ENCODE measurements around the gene KIF3B. TPM values are rescaled to one million over a fixed set of nuclear protein-coding genes. Genes with fewer than 3 reads are reported as not detected.
A peak's percentile ranks its signal among the peaks of the same experiment; 100 is the strongest.

KIF3B gene
- total and polyA plus RNA-seq, 2 donors (not counting 1 experiment from before 2014, with no cell fraction given) = 12.7 to 17.5 TPM

GRCh38 chr20:32278199-32278643 is 770 bp downstream of the KIF3B start:
- intact Hi-C loops (cut with micrococcal nuclease) = loop anchor here (1.0 to 5.0 kb wide), 3 partner anchors 71 to 209 kb away; partner anchors contain the start of genes PLAGL2 and POFUT1
- peaks cover 39 to 47% of the 10 kb centered on the region in 2 donors for H3K4me1 ChIP-seq (ENCODE audit: control insufficient read depth in 2 of 2, insufficient read depth in 2 of 2, low read length in 2 of 2)
- H3K36me3 ChIP-seq (replicated peaks in 1 of 2; ENCODE audit: control extremely low read depth in 1 of 2, control insufficient read depth in 1 of 2, extremely low read depth in 1 of 2, insufficient read depth in 2 of 2, low read length in 1 of 2) = peaks cover 0 to 14% of the 10 kb centered on the region in 2 experiments
- peak overlapping the region; percentile 93 for H3K9ac ChIP-seq (ENCODE audit: low read length)
- H3K9me3 ChIP-seq (ENCODE audit: control extremely low read depth in 1 of 3, control insufficient read depth in 2 of 3, insufficient read depth in 1 of 3, low read length in 2 of 3) = peaks cover 0 to 4% (median 0%) of the 10 kb centered on the region in 3 donors
- peak overlapping the region; percentile 95 for H3K4me3 Mint-ChIP-seq
- no peaks in the 10 kb centered on the region for H3K27me3 Mint-ChIP-seq
- H4K20me1 ChIP-seq (ENCODE audit: control insufficient read depth, insufficient read depth, low read length, poor library complexity, severe bottlenecking) = peaks cover 7% of the 10 kb centered on the region
- 45% methylated on average over 2 of the region's 4 CpGs for WGBS (ENCODE audit: insufficient coverage)
- TF ChIP-seq EZH2 (IDR thresholded peaks at IDR 0.05; ENCODE audit: borderline replicate concordance, insufficient read depth, low read depth, low read length, poor library complexity, severe bottlenecking) (no peak), CTCF (IDR thresholded peaks at IDR 0.05) (no peak)
- ChIA-PET CTCF (interaction anchor here (0.9 to 1.0 kb wide), 2 partner anchors 11 to 44 kb away, joined by 4 read pairs; no protein-coding TSS in a partner anchor), POLR2A (interaction anchor here (0.8 to 1.1 kb wide), 2 partner anchors 81 to 1715 kb away, joined by 3 to 5 read pairs; no protein-coding TSS in a partner anchor)
- peak overlapping the region; percentile 76 to 98 (median 96) for H3K4me3 ChIP-seq (ENCODE audit: control extremely low read depth in 1 of 5, extremely low read depth in 1 of 5, insufficient read depth in 1 of 5, low read depth in 2 of 5, low read length in 4 of 5)
- no peaks in the 10 kb centered on the region for H3K9me3 Mint-ChIP-seq (ENCODE audit: insufficient read depth)
- H3K27me3 ChIP-seq (replicated peaks in 1 of 4; ENCODE audit: control extremely low read depth in 1 of 4, control insufficient read depth in 3 of 4, insufficient read depth in 4 of 4, low read length in 3 of 4) = no peaks in the 10 kb centered on the region
- DNase-seq = peak; percentile 80
- H3K4me2 ChIP-seq (replicated peaks; ENCODE audit: low read depth, low read length, poor library complexity, severe bottlenecking) = peak overlapping the region; percentile 90
- H2AFZ ChIP-seq (ENCODE audit: insufficient read depth, low read depth, low read length, poor library complexity, severe bottlenecking) = peak overlapping the region; percentile 77
- peak overlapping the region; percentile 94 for H3K27ac Mint-ChIP-seq
- peaks cover 55% of the 10 kb centered on the region for H3K4me1 Mint-ChIP-seq
- peak overlapping the region; percentile 82 to 92 for H3K27ac ChIP-seq (ENCODE audit: low read length in 2 of 2)
- peaks cover 64% of the 10 kb centered on the region for H3K79me2 ChIP-seq (ENCODE audit: control insufficient read depth, insufficient read depth, low read length)
- peak; percentile 73 for ATAC-seq (ENCODE audit: low read depth)

GRCh38 chr20:32281711-32282110 is 4.3 kb downstream of the KIF3B start:
- Mint-ChIP-seq H3K4me3 (no peak overlapping the region), H3K27ac (peak overlapping the region; percentile 72), H3K27me3 (no peaks in the 10 kb centered on the region), H3K9me3 (ENCODE audit: insufficient read depth) (no peaks in the 10 kb centered on the region), H3K4me1 (peaks cover 80% of the 10 kb centered on the region)
- WGBS (ENCODE audit: insufficient coverage) = 96% methylated on average over 4 of the region's 4 CpGs
- Histone ChIP-seq H2AFZ (ENCODE audit: insufficient read depth, low read depth, low read length, poor library complexity, severe bottlenecking) (no peak overlapping the region), H3K9ac (ENCODE audit: low read length) (no peak overlapping the region), H3K4me2 (replicated peaks; ENCODE audit: low read depth, low read length, poor library complexity, severe bottlenecking) (no peak overlapping the region), H3K4me3 (ENCODE audit: control extremely low read depth in 1 of 5, extremely low read depth in 1 of 5, insufficient read depth in 1 of 5, low read depth in 2 of 5, low read length in 4 of 5) (no peak overlapping the region), H4K20me1 (ENCODE audit: control insufficient read depth, insufficient read depth, low read length, poor library complexity, severe bottlenecking) (peaks cover 7% of the 10 kb centered on the region), H3K9me3 (ENCODE audit: control extremely low read depth in 1 of 3, control insufficient read depth in 2 of 3, insufficient read depth in 1 of 3, low read length in 2 of 3) (no peaks in the 10 kb centered on the region), H3K4me1 (ENCODE audit: control insufficient read depth in 2 of 2, insufficient read depth in 2 of 2, low read length in 2 of 2) (peaks cover 68 to 78% of the 10 kb centered on the region in 2 donors), H3K27ac (ENCODE audit: low read length in 2 of 2) (peak overlapping the region in 1 of 2 donors; percentile 91), H3K27me3 (replicated peaks in 1 of 4; ENCODE audit: control extremely low read depth in 1 of 4, control insufficient read depth in 3 of 4, insufficient read depth in 4 of 4, low read length in 3 of 4) (no peaks in the 10 kb centered on the region), H3K79me2 (ENCODE audit: control insufficient read depth, insufficient read depth, low read length) (peaks cover 92% of the 10 kb centered on the region), H3K36me3 (replicated peaks in 1 of 2; ENCODE audit: control extremely low read depth in 1 of 2, control insufficient read depth in 1 of 2, extremely low read depth in 1 of 2, insufficient read depth in 2 of 2, low read length in 1 of 2) (peaks cover 0 to 14% of the 10 kb centered on the region in 2 experiments)
- ATAC-seq (ENCODE audit: low read depth) (no peak), DNase-seq (no peak)
- POLR2A ChIA-PET = no interaction called here
- intact Hi-C loops (cut with micrococcal nuclease) = no loop called here
- TF ChIP-seq EZH2 (IDR thresholded peaks at IDR 0.05; ENCODE audit: borderline replicate concordance, insufficient read depth, low read depth, low read length, poor library complexity, severe bottlenecking) = no peak
- no peak for TF ChIP-seq CTCF (IDR thresholded peaks at IDR 0.05)
- CTCF ChIA-PET = interaction anchor here (0.6 kb wide), 1 partner anchor 40 kb away, joined by 5 read pairs; no protein-coding TSS in a partner anchor

Measured in B cell (primary cell).